MCF 10A (cell line): ENCODE results near the gene KCNA5. TPM values are rescaled to one million over a fixed set of nuclear protein-coding genes. Genes with fewer than 3 reads are reported as not detected.

Experiments
- BruUV-seq: library from RNA; stranded (reverse); fragments of 400-500 nt; replicated peaks from 2 replicates; lab custom pipeline; 2021; lab: Mats Ljungman, UMichigan
- CTCF ChIA-PET: fragments of 300-600 bp; sonication (Branson Sonifier 250); formaldehyde crosslinking; extraction: SDS; loops from one replicate; lab custom pipeline; 2021; ENCODE audit warnings: antibody characterized with exemption, inconsistent platforms; lab: Yijun Ruan, JAX
- POLR2A ChIA-PET: fragments of 300-600, 350-650 bp; sonication (Branson Sonifier 250); formaldehyde crosslinking; extraction: SDS; loops from one replicate; lab custom pipeline; 2020; ENCODE audit warnings: antibody characterized with exemption, inconsistent platforms; lab: Yijun Ruan, JAX
- DNase-seq: peaks from one replicate; pipeline ENCODE4 v3.0.0-alpha.2; 2018; ENCODE audit not compliant: unreplicated experiment
- H3K27ac Mint-ChIP-seq: one replicate; pipeline ENCODE4 v1.8.0; 2022; ENCODE audit warnings: mild to moderate bottlenecking, low read depth, mixed read lengths; ENCODE audit not compliant: unreplicated experiment
- H3K27me3 Mint-ChIP-seq: one replicate; pipeline ENCODE4 v1.8.0; 2022; ENCODE audit warnings: mixed read lengths; ENCODE audit not compliant: insufficient read depth, unreplicated experiment
- H3K36me3 Mint-ChIP-seq: one replicate; pipeline ENCODE4 v1.8.0; 2022; ENCODE audit warnings: mild to moderate bottlenecking, moderate library complexity, mixed read lengths; ENCODE audit not compliant: insufficient read depth, unreplicated experiment
- H3K4me1 Mint-ChIP-seq: one replicate; pipeline ENCODE4 v1.8.0; 2022; ENCODE audit warnings: mixed read lengths; ENCODE audit not compliant: insufficient read depth, unreplicated experiment
- H3K4me3 Mint-ChIP-seq: one replicate; pipeline ENCODE4 v1.8.0; 2022; ENCODE audit warnings: mild to moderate bottlenecking, moderate library complexity, mixed read lengths; ENCODE audit not compliant: unreplicated experiment
- H3K9me3 Mint-ChIP-seq: one replicate; pipeline ENCODE4 v1.8.0; 2022; ENCODE audit warnings: mixed read lengths; ENCODE audit not compliant: unreplicated experiment
- intact Hi-C: fragments of 100-400 bp; cut with micrococcal nuclease; formaldehyde crosslinking; loops from 2 replicates; pipeline ENCODE4 v1.14.1; 2022
- total RNA-seq: library from RNA; stranded (reverse); gene quantifications from 2 replicates; pipeline ENCODE4 v1.2.3, GENCODE V29; 2022
- TF ChIP-seq, protein P1 (sequence below): fragments of 200-600 bp; IDR thresholded peaks from one replicate; pipeline ENCODE4 v1.8.0; 2022; ENCODE audit warnings: antibody characterized with exemption, mild to moderate bottlenecking; ENCODE audit not compliant: unreplicated experiment

Gene KCNA5
- total RNA-seq, 1 experiment from 2014 or later: not detected

DNA sequence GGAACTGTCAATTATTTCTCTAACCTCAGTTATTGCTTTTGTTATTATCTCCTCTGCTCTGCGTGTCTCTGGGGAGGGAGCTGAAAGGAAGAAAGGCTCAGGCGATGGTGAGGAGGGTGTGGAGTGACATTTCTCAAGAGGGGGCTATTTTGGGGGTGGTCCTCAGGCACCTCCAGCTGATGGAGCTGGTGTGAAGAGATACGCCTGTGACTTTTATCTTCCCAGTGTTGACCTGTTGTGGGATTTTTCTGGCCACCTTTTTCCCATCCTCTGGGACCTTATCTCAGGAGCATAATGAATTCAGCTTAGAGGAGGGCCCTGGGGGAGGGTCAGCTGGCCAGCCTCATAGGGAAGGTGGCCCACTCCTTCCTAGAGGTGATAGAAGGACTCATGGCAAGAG lies 26.4 kb downstream of the KCNA5 start:
- H3K27me3 Mint-ChIP-seq: no peaks in the 10 kb centered on the region
- H3K27ac Mint-ChIP-seq: no peak overlapping the region
- TF ChIP-seq, protein P1, sequence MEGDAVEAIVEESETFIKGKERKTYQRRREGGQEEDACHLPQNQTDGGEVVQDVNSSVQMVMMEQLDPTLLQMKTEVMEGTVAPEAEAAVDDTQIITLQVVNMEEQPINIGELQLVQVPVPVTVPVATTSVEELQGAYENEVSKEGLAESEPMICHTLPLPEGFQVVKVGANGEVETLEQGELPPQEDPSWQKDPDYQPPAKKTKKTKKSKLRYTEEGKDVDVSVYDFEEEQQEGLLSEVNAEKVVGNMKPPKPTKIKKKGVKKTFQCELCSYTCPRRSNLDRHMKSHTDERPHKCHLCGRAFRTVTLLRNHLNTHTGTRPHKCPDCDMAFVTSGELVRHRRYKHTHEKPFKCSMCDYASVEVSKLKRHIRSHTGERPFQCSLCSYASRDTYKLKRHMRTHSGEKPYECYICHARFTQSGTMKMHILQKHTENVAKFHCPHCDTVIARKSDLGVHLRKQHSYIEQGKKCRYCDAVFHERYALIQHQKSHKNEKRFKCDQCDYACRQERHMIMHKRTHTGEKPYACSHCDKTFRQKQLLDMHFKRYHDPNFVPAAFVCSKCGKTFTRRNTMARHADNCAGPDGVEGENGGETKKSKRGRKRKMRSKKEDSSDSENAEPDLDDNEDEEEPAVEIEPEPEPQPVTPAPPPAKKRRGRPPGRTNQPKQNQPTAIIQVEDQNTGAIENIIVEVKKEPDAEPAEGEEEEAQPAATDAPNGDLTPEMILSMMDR: no peak
- no peaks in the 10 kb centered on the region for H3K4me1 Mint-ChIP-seq
- CTCF ChIA-PET: interaction anchor here (1.0 to 3.1 kb wide), 4 partner anchors 11 to 212 kb away, joined by 3 to 8 read pairs (median 4); no protein-coding TSS in a partner anchor
- no peak overlapping the region for H3K4me3 Mint-ChIP-seq
- no peak for DNase-seq
- H3K36me3 Mint-ChIP-seq: no peaks in the 10 kb centered on the region
- intact Hi-C loops: no loop called here
- POLR2A ChIA-PET: no interaction called here
- peaks cover 8% of the 10 kb centered on the region for H3K9me3 Mint-ChIP-seq
- no TSS peak for BruUV-seq

- H3K36me3 Mint-ChIP-seq: no peaks in the 10 kb centered on the region
- no peak overlapping the region for H3K4me3 Mint-ChIP-seq
- H3K27ac Mint-ChIP-seq: no peak overlapping the region
- no peaks in the 10 kb centered on the region for H3K27me3 Mint-ChIP-seq
- H3K9me3 Mint-ChIP-seq: peaks cover 8% of the 10 kb centered on the region
- ChIA-PET CTCF (interaction anchor here (0.6 to 1.4 kb wide), 4 partner anchors 12 to 50 kb away, joined by 3 to 5 read pairs (median 4); no protein-coding TSS in a partner anchor), POLR2A (no interaction called here)
- TF ChIP-seq, protein P1: no peak
- BruUV-seq: no TSS peak
- intact Hi-C loops: no loop called here
- no peak for DNase-seq
- H3K4me1 Mint-ChIP-seq: no peaks in the 10 kb centered on the region
Observed at GRCh38 chr12:5071496-5071895, 27.8 kb downstream of the KCNA5 start.

GRCh38 chr12:5072311-5072710 lies 28.6 kb downstream of the KCNA5 start:
- Mint-ChIP-seq H3K4me3 (no peak overlapping the region), H3K27ac (no peak overlapping the region), H3K36me3 (no peaks in the 10 kb centered on the region), H3K9me3 (peaks cover 8% of the 10 kb centered on the region), H3K4me1 (no peaks in the 10 kb centered on the region), H3K27me3 (no peaks in the 10 kb centered on the region)
- no TSS peak for BruUV-seq
- ChIA-PET CTCF (interaction anchor here (0.5 to 1.4 kb wide), 4 partner anchors 12 to 1324 kb away, joined by 3 to 5 read pairs (median 4); no protein-coding TSS in a partner anchor), POLR2A (no interaction called here)
- intact Hi-C loops: no loop called here
- TF ChIP-seq, protein P1: no peak
- no peak for DNase-seq

- CTCF ChIA-PET: interaction anchor here (0.6 to 1.4 kb wide), 3 partner anchors 11 to 1325 kb away, joined by 3 to 5 read pairs (median 5); no protein-coding TSS in a partner anchor
- H3K4me3 Mint-ChIP-seq: no peak overlapping the region
Observed at GRCh38 chr12:5073054-5073453, 29.4 kb downstream of the KCNA5 start.

More at GRCh38 chr12:5073054-5073453, 29.4 kb downstream of the KCNA5 start:
- Mint-ChIP-seq H3K36me3 (no peaks in the 10 kb centered on the region), H3K27me3 (no peaks in the 10 kb centered on the region), H3K9me3 (peaks cover 8% of the 10 kb centered on the region), H3K27ac (no peak overlapping the region), H3K4me1 (no peaks in the 10 kb centered on the region)
- TF ChIP-seq, protein P1: no peak
- POLR2A ChIA-PET: no interaction called here
- no peak for DNase-seq
- BruUV-seq: no TSS peak
- intact Hi-C loops: no loop called here
